ENCODE measurements around the gene NINJ2. TPM values are rescaled to one million over a fixed set of nuclear protein-coding genes. Genes with fewer than 3 reads are reported as not detected.
A peak's percentile ranks its signal among the peaks of the same experiment; 100 is the strongest.

NINJ2 gene
- total and polyA plus RNA-seq, 12 donors: 1.9 to 25.7 (median 8.3) TPM

DNA sequence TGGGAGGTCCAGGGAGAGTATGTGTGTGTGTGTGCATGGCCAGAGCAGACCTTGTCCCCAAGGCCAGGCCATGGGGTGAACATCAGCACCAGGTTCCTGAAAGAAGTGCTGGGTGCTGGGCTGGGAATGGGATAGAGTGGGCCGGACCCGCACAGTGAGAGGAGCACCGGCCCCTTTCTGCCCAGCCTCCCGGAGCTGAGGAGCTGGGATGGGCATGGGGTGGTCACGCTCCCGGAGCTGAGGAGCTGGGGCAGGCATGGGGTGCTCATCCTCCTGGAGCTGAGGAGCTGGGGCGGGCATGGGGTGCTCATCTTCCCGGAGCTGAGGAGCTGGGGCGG, 120.2 kb downstream of the NINJ2 start:
- ATAC-seq (no peak), DNase-seq (no peak)
- Histone ChIP-seq H3K36me3 (no peaks in the 10 kb centered on the region), H3K4me1 (peaks cover 7 to 52% (median 27%) of the 10 kb centered on the region in 9 donors), H3K4me3 (no peak overlapping the region), H3K27me3 (peaks cover 0 to 17% (median 7%) of the 10 kb centered on the region in 7 donors), H3K27ac (peak overlapping the region in 3 of 10 donors; percentile 28 to 68 (median 40)), H3K9me3 (no peaks in the 10 kb centered on the region)
- intact Hi-C loops (cut with DNase I): no loop called here
- TF ChIP-seq, protein P1, sequence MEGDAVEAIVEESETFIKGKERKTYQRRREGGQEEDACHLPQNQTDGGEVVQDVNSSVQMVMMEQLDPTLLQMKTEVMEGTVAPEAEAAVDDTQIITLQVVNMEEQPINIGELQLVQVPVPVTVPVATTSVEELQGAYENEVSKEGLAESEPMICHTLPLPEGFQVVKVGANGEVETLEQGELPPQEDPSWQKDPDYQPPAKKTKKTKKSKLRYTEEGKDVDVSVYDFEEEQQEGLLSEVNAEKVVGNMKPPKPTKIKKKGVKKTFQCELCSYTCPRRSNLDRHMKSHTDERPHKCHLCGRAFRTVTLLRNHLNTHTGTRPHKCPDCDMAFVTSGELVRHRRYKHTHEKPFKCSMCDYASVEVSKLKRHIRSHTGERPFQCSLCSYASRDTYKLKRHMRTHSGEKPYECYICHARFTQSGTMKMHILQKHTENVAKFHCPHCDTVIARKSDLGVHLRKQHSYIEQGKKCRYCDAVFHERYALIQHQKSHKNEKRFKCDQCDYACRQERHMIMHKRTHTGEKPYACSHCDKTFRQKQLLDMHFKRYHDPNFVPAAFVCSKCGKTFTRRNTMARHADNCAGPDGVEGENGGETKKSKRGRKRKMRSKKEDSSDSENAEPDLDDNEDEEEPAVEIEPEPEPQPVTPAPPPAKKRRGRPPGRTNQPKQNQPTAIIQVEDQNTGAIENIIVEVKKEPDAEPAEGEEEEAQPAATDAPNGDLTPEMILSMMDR (IDR thresholded peaks at IDR 0.05): no peak
- WGBS, 2 donors: 76 to 78% methylated on average over 7 to 8 of the region's 9 CpGs

DNA sequence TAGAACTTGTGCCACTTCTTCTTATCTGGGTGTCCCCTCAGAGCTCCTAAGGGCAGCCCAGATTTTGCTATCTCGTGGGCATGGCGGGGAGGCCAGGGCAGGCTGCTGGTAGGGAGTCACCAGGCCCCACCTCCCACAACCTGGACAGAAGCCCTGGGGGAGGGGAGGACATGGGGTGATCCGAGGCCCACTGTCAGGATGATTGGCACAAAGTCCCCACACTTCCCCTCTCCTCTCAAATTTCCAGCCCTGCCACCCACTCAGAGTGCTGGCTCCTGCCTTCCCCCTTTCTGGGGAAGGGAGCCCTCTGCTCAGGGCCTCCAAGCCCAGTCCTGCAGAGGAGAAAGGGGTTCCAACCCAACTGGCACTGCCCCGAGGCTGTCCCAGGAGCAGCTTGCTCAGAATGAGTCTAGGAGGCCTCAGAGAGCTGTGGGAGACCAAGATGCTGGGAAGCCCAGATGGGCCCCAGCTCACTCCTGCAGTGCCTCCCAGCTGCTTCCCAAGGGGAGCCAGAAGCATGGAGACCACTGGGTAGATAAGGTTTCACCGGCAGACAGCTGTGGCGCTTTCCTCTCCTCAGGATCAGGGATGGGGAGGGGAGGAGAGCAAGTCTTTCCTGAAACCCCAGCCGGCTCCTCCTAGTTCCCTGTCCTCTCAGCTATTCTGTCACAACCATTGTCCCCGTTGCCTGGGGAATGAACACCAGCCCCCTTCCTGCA, 120.7 kb downstream of the NINJ2 start:
- no peak for DNase-seq
- ATAC-seq: peak in 6 of 8 donors; percentile 16 to 67 (median 48)
- 31 to 42% methylated on average over 8 of the region's 8 CpGs for WGBS, 2 donors
- Histone ChIP-seq H3K4me1 (peaks cover 7 to 54% (median 27%) of the 10 kb centered on the region in 9 donors), H3K27ac (peak overlapping the region in 7 of 10 donors; percentile 14 to 68 (median 36)), H3K36me3 (peaks cover 0 to 2% (median 0%) of the 10 kb centered on the region in 9 donors), H3K4me3 (no peak overlapping the region), H3K27me3 (peaks cover 0 to 14% (median 7%) of the 10 kb centered on the region in 7 donors), H3K9me3 (no peaks in the 10 kb centered on the region)
- TF ChIP-seq, protein P1 (IDR thresholded peaks at IDR 0.05): no peak
- intact Hi-C loops (cut with DNase I): no loop called here

DNA sequence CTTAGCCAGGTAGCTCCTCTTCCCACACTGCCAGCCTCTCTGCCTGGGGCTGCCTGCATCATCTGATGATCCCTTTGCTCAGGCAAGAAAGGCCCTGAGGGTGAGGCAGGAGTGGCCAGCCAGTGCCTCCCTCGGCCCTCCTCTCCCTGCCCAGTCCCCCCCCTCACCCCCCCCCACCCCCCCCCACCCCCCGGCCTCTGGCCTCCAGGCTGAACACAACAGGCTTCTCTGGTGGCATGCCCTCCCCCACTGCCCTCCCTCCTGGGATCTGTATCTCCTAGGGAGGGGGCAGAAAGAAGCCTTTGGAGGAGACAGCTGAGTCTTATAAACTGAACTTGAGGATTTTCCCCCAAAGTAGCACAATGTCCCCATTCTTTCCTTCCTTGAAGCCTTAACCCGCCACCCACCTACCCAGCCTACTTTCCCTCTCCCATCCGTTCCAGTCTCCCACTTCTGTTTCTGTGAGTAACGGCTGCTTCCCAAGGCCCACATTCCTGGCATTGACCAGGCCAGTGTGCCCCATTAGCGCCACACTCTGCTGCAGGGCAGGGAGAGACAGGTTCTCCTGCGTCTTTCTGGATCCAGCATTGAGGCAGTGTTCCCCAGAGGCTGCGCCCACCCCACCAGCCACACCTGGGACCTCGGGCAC, 121.4 kb downstream of the NINJ2 start:
- TF ChIP-seq, protein P1 (IDR thresholded peaks at IDR 0.05): no peak
- H3K4me1 ChIP-seq: peaks cover 7 to 46% (median 27%) of the 10 kb centered on the region in 9 donors
- peak in 6 of 8 donors; percentile 5 to 42 (median 38) for ATAC-seq
- H3K27me3 ChIP-seq: peaks cover 0 to 7% (median 6%) of the 10 kb centered on the region in 7 donors
- H3K27ac ChIP-seq: peak overlapping the region in 7 of 10 donors; percentile 14 to 68 (median 30)
- H3K9me3 ChIP-seq: no peaks in the 10 kb centered on the region
- H3K4me3 ChIP-seq: no peak overlapping the region
- H3K36me3 ChIP-seq: peaks cover 0 to 9% (median 0%) of the 10 kb centered on the region in 9 donors
- no peak for DNase-seq
- intact Hi-C loops (cut with DNase I): no loop called here
- WGBS, 2 donors: 34 to 57% methylated on average over 9 of the region's 9 CpGs

DNA sequence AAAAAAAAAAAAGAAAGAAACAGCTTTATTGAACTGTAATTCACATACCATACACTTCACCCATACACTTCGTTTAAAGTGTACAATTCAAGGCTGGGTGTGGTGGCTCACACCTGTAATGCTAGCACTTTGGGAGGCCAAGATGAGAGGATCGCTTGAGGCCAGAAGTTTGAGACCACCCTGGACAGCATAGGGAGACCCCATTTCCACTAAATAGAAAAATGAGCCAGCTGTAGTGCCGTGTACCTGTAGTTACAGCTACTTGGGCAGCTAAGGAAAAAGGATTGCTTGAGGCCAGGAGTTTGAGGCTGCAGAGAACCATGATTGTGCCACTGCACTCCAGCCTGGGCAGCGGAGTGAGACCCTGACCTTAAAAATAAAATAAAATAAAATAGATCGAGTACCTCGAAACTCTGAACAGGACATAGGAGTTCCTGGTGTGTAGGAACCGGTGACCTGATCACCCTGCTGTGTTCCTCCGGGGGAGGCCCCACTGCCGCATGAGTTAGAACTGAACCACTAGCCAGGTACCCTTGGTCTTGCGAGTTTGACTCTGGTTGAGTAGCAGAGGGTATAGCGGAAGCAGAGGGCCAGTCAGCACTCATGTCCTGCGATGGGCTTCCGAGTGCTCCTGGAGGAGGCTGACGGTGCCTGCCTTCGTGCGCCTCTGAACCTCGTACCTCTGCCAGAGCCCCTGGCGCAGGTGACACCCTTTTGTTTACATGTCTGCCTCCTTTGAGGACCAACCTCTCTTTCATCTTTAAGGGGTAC, 123.5 kb downstream of the NINJ2 start:
- ATAC-seq: no peak
- WGBS, 2 donors: 92% methylated on average over 18 of the region's 18 CpGs

More for the DNA sequence above, 123.5 kb downstream of the NINJ2 start:
- peaks cover 0 to 14% (median 0%) of the 10 kb centered on the region in 9 donors for H3K36me3 ChIP-seq
- TF ChIP-seq, protein P1 (IDR thresholded peaks at IDR 0.05): no peak
- no peaks in the 10 kb centered on the region for H3K27me3 ChIP-seq
- intact Hi-C loops (cut with DNase I): loop anchor here in 1 of 10 donors (2.0 kb wide), 1 partner anchor 83 kb away; no protein-coding TSS in a partner anchor
- no peak for DNase-seq
- H3K4me3 ChIP-seq: no peak overlapping the region
- peaks cover 7 to 42% (median 25%) of the 10 kb centered on the region in 9 donors for H3K4me1 ChIP-seq
- peak overlapping the region in 1 of 10 donors; percentile 29 for H3K27ac ChIP-seq
- H3K9me3 ChIP-seq: no peaks in the 10 kb centered on the region
